GM21526 (cell line): ENCODE measurements around the gene TMEM62.
"Not testable (repeated sequence)": the region's sequence is repeated elsewhere in the genome, so short reads cannot be mapped to it uniquely, and the experiment has no call there.

Experiments
- ATAC-seq: cut with Tn5 transposase; IDR thresholded peaks from one replicate; pipeline ENCODE4 v1.9.1; 2021; ENCODE audit warnings: moderate library complexity; ENCODE audit not compliant: unreplicated experiment, low FRiP score

The TMEM62 gene

GRCh38 chr15:43169888-43170287, 36.5 kb downstream of the TMEM62 start:
- ATAC-seq, result no peak

GRCh38 chr15:43175656-43176309, 42.4 kb downstream of the TMEM62 start:
- ATAC-seq, result not testable (repeated sequence)

- ATAC-seq, result not testable (repeated sequence)
Observed at GRCh38 chr15:43177147-43177546, 43.8 kb downstream of the TMEM62 start.

- no peak for ATAC-seq
Observed at GRCh38 chr15:43183270-43183669, 49.9 kb downstream of the TMEM62 start.

GRCh38 chr15:43184407-43185124, 51.2 kb downstream of the TMEM62 start:
- ATAC-seq, result peak; percentile 3

- peak; percentile 80 for ATAC-seq
Observed at GRCh38 chr15:43185157-43186002, 52.0 kb downstream of the TMEM62 start, which contains the start of gene CCNDBP1. Gene CCNDBP1, plus strand, starts transcription at chr15:43185403. Its CDS starts 96 bp downstream, at chr15:43185499.

GRCh38 chr15:43186003-43186353, 52.6 kb downstream of the TMEM62 start:
- ATAC-seq, result peak; percentile 18

GRCh38 chr15:43187544-43188155, 54.3 kb downstream of the TMEM62 start:
- ATAC-seq, result no peak

- ATAC-seq, result no peak
Observed at GRCh38 chr15:43189296-43189695, 55.9 kb downstream of the TMEM62 start.

GRCh38 chr15:43190178-43190577, 56.8 kb downstream of the TMEM62 start:
- ATAC-seq, result no peak

- ATAC-seq, result no peak
Observed at GRCh38 chr15:43193710-43194109, 60.3 kb downstream of the TMEM62 start.

- ATAC-seq, result no peak
Observed at GRCh38 chr15:43194795-43195194, 61.4 kb downstream of the TMEM62 start.

- ATAC-seq, result no peak
Observed at GRCh38 chr15:43196760-43197548, 63.6 kb downstream of the TMEM62 start.

GRCh38 chr15:43197773-43198172, 64.4 kb downstream of the TMEM62 start:
- not testable (repeated sequence) for ATAC-seq

- ATAC-seq, result not testable (repeated sequence)
Observed at GRCh38 chr15:43198556-43198955, 65.2 kb downstream of the TMEM62 start.

GRCh38 chr15:43198992-43199391, 65.6 kb downstream of the TMEM62 start:
- ATAC-seq, result no peak

GRCh38 chr15:43199945-43200488, 66.6 kb downstream of the TMEM62 start:
- no peak for ATAC-seq

GRCh38 chr15:43204016-43204901, 70.9 kb downstream of the TMEM62 start:
- ATAC-seq, result no peak

- ATAC-seq, result no peak
Observed at GRCh38 chr15:43206054-43206453, 72.7 kb downstream of the TMEM62 start.
